ENCODE results near the gene IL36G.
"Not testable (repeated sequence)": the region's sequence is repeated elsewhere in the genome, so short reads cannot be mapped to it uniquely, and the experiment has no call there.

Gene IL36G

DNA sequence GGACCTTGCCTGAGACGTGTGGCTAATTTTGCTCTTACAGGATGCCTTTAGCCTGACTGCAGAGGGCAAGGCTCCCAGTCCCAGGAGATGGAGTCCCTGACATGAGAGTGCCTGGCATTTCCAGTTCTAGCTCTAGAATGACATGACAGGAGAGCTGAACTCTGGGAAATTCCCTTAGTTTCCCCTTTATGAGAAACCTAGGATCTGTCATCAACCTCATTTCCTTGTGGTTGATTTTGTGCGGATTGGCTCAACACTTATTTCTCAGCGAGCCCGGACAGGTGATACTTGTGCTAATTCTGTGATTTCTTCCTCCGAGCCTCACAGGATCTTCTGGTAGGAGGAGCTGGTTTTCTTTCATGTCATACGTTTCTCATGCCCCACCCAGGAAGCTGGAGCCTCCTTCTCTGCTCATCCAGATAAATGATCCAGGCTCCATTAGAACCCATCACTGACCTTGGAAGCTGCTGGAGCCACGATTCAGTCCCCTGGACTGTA lies at the start of gene IL36G:
Gene IL36G (plus strand): TSS at position 448 of the 498 bp plus-strand sequence. CDS start 633 bp downstream, outside the sequence.
- no peak for DNase-seq (ENCODE audit: extremely low read depth, low read depth)

DNA sequence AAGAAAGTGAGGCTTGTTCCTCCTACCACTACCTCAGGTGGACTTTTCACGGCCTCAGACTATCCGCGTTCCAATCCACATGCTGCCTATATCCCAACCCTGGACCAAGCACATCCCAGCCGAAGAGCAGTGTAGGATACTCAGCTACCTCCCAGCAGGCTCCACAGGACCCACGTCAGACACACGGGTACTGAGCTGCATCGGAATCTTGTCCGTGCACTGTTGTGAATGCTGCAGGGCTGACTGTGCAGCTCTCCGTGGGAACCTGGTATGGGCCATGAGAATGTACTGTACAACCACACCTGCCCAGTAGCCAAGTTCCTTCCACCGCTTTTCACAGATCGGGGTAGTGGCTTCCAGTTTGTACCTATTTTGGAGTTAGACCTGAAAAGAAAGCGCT lies 44.5 kb upstream of the IL36G start:
- TF ChIP-seq, protein P1, sequence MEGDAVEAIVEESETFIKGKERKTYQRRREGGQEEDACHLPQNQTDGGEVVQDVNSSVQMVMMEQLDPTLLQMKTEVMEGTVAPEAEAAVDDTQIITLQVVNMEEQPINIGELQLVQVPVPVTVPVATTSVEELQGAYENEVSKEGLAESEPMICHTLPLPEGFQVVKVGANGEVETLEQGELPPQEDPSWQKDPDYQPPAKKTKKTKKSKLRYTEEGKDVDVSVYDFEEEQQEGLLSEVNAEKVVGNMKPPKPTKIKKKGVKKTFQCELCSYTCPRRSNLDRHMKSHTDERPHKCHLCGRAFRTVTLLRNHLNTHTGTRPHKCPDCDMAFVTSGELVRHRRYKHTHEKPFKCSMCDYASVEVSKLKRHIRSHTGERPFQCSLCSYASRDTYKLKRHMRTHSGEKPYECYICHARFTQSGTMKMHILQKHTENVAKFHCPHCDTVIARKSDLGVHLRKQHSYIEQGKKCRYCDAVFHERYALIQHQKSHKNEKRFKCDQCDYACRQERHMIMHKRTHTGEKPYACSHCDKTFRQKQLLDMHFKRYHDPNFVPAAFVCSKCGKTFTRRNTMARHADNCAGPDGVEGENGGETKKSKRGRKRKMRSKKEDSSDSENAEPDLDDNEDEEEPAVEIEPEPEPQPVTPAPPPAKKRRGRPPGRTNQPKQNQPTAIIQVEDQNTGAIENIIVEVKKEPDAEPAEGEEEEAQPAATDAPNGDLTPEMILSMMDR (IDR thresholded peaks at IDR 0.05; ENCODE audit: low read depth, low read length), result no peak
- no peak for DNase-seq (ENCODE audit: extremely low read depth, low read depth)

More for the DNA sequence above, at the start of gene IL36G:
- TF ChIP-seq, protein P1 (IDR thresholded peaks at IDR 0.05; ENCODE audit: low read depth, low read length), result no peak

DNA sequence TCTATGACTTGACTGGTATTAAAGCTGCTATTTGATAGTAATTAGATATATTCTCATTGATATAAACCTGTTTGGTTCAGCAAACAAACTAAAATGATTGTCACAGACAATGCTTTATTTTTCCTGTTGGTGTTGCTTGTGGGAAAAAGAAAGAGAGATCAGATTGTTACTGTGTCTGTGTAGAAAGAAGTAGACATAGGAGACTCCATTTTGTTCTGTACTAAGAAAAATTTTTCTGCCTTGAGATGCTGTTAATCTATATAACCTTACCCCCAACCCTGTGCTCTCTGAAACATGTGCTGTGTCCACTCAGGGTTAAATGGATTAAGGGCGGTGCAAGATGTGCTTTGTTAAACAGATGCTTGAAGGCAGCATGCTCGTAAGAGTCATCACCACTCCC lies 43.7 kb upstream of the IL36G start:
- not testable (repeated sequence) for DNase-seq (ENCODE audit: extremely low read depth, low read depth)

DNA sequence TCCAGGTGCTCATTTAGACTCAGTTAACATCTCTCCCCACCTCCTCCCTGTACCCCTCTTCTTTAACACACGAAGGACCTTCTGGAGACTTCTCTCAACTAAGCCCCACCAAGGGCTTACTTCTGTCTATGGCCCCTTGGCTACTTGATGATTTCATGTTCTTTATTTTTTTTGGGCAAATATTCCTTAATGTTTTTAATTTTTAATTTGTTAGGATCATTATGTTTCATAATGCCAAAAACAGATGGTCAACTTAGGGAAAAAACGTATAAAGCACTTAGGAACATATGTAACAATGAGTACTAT lies 40.9 kb upstream of the IL36G start:
- TF ChIP-seq, protein P1 (IDR thresholded peaks at IDR 0.05; ENCODE audit: low read depth, low read length), result no peak
- no peak for DNase-seq (ENCODE audit: extremely low read depth, low read depth)

DNA sequence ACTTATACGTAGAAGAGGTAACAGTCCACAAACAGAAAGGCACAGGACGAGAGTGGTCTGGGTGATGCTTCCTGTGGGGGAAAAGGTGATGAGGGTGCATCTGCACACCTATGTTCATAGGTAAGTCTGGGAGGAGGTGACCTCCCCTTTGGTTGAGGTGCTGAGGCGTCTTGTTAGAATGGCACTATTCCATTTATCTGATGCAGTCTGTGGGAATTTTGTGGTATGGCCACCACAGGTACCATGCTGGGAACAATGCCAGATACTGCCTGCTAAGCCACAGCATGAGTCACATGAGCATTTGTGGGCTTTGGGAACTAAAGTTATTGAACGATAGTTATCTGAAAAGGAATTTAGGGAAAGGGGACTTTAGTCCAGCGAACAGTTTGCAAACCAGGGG lies 38.9 kb upstream of the IL36G start:
- TF ChIP-seq, protein P1 (IDR thresholded peaks at IDR 0.05; ENCODE audit: low read depth, low read length), result no peak
- no peak for DNase-seq (ENCODE audit: extremely low read depth, low read depth)

DNA sequence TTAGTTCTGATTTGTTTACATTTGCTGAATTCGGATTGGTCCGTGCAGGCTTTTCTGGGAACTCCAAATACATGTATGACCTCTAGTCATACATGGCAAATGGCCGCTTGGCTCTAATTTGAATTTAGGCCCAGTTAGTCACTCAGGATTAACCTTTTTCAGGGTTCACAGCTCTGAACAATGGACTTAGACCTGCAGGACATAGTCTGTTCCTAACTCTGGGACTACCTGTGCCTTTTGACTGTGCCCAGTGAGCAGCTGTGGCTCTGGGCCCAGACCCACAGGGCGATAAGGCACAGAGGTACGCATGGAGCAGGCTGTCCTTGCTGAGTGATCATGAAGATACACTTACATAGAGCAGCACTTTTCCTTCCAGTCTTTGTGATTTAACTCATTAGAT lies 38.4 kb upstream of the IL36G start:
- TF ChIP-seq, protein P1 (IDR thresholded peaks at IDR 0.05; ENCODE audit: low read depth, low read length), result no peak
- DNase-seq (ENCODE audit: extremely low read depth, low read depth), result no peak

DNA sequence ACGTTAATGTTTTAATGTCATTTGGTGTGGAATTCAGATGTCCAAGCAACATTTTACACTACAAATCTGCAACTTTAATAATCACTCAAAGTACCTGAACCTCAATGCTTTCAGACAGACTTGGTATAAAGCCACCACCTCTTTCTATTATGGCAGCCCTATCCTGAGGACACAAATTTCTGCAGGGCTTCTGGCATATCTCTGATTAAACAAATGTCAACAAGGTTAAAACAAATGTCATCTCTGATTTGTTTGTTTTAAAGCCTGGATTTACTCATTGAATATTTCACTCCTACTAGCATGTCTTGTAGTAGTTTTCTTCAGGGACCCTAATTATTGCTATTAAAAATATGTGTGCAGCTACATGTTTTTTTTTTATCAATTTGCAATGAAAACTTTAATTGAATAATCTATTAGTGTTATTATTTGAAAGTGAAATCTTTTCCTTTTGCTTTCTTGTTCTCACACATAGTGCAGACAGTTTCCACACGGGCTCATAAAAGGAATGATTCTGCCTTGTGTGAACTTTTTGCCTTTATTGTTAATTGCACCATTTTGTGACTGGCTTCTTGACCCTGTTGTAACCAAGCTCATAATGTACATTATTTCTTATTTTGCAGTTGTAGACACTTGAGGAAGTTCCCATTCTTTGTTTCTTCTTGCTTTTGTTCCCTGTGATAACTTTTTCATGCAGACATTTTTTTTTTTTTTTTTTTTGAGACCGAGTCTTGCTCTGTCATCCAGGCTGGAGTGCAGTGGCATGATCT lies 36.8 kb upstream of the IL36G start:
- TF ChIP-seq, protein P1 (IDR thresholded peaks at IDR 0.05; ENCODE audit: low read depth, low read length), result no peak
- no peak for DNase-seq (ENCODE audit: extremely low read depth, low read depth)
